Osteoblast (primary cell): ENCODE measurements around the gene AKT3. TPM values are rescaled to one million over a fixed set of nuclear protein-coding genes. Genes with fewer than 3 reads are reported as not detected.
A peak's percentile ranks its signal among the peaks of the same experiment; 100 is the strongest.

ENCODE experiments used
- DNase-seq: peaks from one replicate; pipeline ENCODE4 v3.0.0; 2011; ENCODE audit warnings: low spot score, mixed read lengths; ENCODE audit not compliant: insufficient read length; ENCODE audit errors: missing footprints
- H2AFZ ChIP-seq: 2 replicates; pipeline ENCODE4 v1.6.0; 2011; ENCODE audit warnings: mild to moderate bottlenecking, low read length
- H3K27ac ChIP-seq: 2 replicates; pipeline ENCODE4 v1.5.1; 2011; ENCODE audit warnings: mild to moderate bottlenecking, low read depth, low read length, moderate library complexity
- H3K27me3 ChIP-seq: 2 replicates; pipeline ENCODE4 v1.6.0; 2012; ENCODE audit warnings: mild to moderate bottlenecking, control low read depth, inconsistent platforms, low read length, moderate library complexity; ENCODE audit not compliant: insufficient read depth
- H3K36me3 ChIP-seq: 2 replicates; pipeline ENCODE4 v1.5.1; 2011; ENCODE audit warnings: mild to moderate bottlenecking, low read length, control low read depth, moderate library complexity; ENCODE audit not compliant: insufficient read depth
- H3K4me1 ChIP-seq: 2 replicates; pipeline ENCODE4 v1.5.1; 2011; ENCODE audit warnings: mild to moderate bottlenecking, low read length, control low read depth, moderate library complexity; ENCODE audit not compliant: insufficient read depth
- H3K4me2 ChIP-seq: 2 replicates; pipeline ENCODE4 v1.6.0; 2011; ENCODE audit warnings: mild to moderate bottlenecking, low read length; ENCODE audit not compliant: insufficient read depth
- H3K4me3 ChIP-seq: fragments of 200-600 bp; sonication (generic); 3 replicates; pipeline ENCODE4 v1.5.1; 2012; ENCODE audit warnings: mild to moderate bottlenecking, low read length, inconsistent platforms; ENCODE audit not compliant: insufficient read depth
- H3K79me2 ChIP-seq: 2 replicates; pipeline ENCODE4 v1.6.0; 2012; ENCODE audit warnings: mild to moderate bottlenecking, low read length, control low read depth, inconsistent platforms; ENCODE audit not compliant: insufficient read depth
- H3K9me3 ChIP-seq: 2 replicates; pipeline ENCODE4 v1.5.1; 2011; ENCODE audit warnings: low read depth, low read length, control low read depth
- H4K20me1 ChIP-seq: 2 replicates; pipeline ENCODE4 v1.6.0; 2012; ENCODE audit warnings: mild to moderate bottlenecking, low read length, control low read depth; ENCODE audit not compliant: insufficient read depth
- total RNA-seq: library from RNA; depleted of rRNA; stranded (reverse); fragments of >200 nt; gene quantifications from 2 replicates; pipeline ENCODE4 v1.2.3, GENCODE V29; 2012
- TF ChIP-seq, protein P1 (sequence below): IDR thresholded peaks from 2 replicates; pipeline ENCODE4 v1.5.1; 2011; ENCODE audit warnings: mild to moderate bottlenecking, low read depth, low read length, moderate library complexity; ENCODE audit errors: extremely low read depth

Gene AKT3
- total RNA-seq, 1 donor, result 38.7 TPM

DNA sequence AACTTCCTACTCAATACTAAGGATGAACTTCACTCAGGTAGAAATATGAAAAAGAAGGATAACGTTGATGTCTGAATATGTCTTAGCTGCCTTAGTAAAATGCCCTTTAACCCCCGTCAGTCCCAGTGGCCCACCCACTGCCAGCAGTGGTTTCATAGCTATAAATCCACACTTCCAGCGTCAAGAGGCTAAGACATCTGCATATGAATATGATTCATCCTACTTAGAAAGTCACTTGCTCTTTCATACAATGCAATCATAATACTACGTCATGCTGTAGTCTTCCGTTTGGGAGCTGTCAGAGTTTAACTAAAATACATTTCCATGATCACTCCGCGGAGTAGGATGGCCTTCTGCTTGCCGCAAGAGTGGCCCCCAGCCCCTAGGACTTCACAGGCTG is 346.9 kb downstream of the AKT3 start:
- peaks cover 17% of the 10 kb centered on the region for H3K4me1 ChIP-seq
- no peak overlapping the region for H2AFZ ChIP-seq
- no peak for DNase-seq
- H3K9me3 ChIP-seq, result no peaks in the 10 kb centered on the region
- TF ChIP-seq, protein P1, sequence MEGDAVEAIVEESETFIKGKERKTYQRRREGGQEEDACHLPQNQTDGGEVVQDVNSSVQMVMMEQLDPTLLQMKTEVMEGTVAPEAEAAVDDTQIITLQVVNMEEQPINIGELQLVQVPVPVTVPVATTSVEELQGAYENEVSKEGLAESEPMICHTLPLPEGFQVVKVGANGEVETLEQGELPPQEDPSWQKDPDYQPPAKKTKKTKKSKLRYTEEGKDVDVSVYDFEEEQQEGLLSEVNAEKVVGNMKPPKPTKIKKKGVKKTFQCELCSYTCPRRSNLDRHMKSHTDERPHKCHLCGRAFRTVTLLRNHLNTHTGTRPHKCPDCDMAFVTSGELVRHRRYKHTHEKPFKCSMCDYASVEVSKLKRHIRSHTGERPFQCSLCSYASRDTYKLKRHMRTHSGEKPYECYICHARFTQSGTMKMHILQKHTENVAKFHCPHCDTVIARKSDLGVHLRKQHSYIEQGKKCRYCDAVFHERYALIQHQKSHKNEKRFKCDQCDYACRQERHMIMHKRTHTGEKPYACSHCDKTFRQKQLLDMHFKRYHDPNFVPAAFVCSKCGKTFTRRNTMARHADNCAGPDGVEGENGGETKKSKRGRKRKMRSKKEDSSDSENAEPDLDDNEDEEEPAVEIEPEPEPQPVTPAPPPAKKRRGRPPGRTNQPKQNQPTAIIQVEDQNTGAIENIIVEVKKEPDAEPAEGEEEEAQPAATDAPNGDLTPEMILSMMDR, result no peak
- H3K27me3 ChIP-seq, result no peaks in the 10 kb centered on the region
- H4K20me1 ChIP-seq, result no peaks in the 10 kb centered on the region
- no peak overlapping the region for H3K4me3 ChIP-seq
- peaks cover 14% of the 10 kb centered on the region for H3K36me3 ChIP-seq
- no peak overlapping the region for H3K4me2 ChIP-seq
- H3K27ac ChIP-seq, result no peak overlapping the region
- no peaks in the 10 kb centered on the region for H3K79me2 ChIP-seq

DNA sequence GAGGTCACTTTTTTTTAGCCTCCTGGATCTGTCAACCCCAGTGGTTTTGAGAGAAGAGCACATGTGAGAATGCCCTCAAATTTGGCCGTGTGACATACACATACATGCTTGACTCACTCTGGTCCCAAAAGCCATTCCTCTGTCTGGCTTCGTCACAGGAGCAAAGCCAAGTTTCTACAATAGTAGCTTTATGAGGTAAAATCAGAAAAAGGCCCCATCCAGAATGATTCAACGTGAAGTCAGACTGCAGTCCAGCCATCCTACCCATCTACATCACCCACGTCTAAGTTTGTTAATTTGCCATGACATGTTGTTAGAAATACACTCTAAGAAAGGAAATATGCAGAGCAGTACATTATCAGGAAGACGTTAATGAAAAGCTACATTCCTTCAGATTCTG is 349.0 kb downstream of the AKT3 start:
- no peaks in the 10 kb centered on the region for H3K9me3 ChIP-seq
- TF ChIP-seq, protein P1, result no peak
- no peaks in the 10 kb centered on the region for H4K20me1 ChIP-seq
- H3K79me2 ChIP-seq, result no peaks in the 10 kb centered on the region
- DNase-seq, result peak; percentile 92
- H3K4me1 ChIP-seq, result peaks cover 16% of the 10 kb centered on the region
- H2AFZ ChIP-seq, result no peak overlapping the region
- no peaks in the 10 kb centered on the region for H3K27me3 ChIP-seq
- no peak overlapping the region for H3K4me3 ChIP-seq
- peak overlapping the region; percentile 45 for H3K27ac ChIP-seq
- no peak overlapping the region for H3K4me2 ChIP-seq
- H3K36me3 ChIP-seq, result peaks cover 17% of the 10 kb centered on the region

DNA sequence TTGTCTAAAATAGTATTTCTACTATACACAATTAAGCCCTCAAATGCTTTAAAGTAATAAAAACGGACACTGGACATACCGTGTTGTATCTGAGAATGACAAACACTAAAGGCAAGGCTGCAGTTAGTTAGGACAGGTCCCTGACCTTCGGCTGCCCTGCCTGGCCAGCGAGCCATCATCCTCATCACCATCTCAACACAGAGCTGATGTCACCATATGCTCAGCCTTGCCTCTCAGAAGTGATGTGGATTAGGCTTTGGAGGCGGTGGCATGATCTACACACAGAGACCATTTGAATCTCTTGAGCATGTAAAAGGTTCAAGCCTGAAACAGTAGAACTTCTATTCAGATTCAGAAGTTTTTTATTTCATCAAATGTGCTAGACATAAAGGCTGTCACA is 349.5 kb downstream of the AKT3 start:
- no peak overlapping the region for H3K4me3 ChIP-seq
- peaks cover 21% of the 10 kb centered on the region for H3K4me1 ChIP-seq
- no peak for DNase-seq
- no peaks in the 10 kb centered on the region for H3K79me2 ChIP-seq
- no peaks in the 10 kb centered on the region for H3K27me3 ChIP-seq
- H2AFZ ChIP-seq, result no peak overlapping the region
- H4K20me1 ChIP-seq, result no peaks in the 10 kb centered on the region
- TF ChIP-seq, protein P1, result no peak
- no peaks in the 10 kb centered on the region for H3K9me3 ChIP-seq
- H3K4me2 ChIP-seq, result no peak overlapping the region
- peaks cover 17% of the 10 kb centered on the region for H3K36me3 ChIP-seq
- peak overlapping the region; percentile 45 for H3K27ac ChIP-seq

DNA sequence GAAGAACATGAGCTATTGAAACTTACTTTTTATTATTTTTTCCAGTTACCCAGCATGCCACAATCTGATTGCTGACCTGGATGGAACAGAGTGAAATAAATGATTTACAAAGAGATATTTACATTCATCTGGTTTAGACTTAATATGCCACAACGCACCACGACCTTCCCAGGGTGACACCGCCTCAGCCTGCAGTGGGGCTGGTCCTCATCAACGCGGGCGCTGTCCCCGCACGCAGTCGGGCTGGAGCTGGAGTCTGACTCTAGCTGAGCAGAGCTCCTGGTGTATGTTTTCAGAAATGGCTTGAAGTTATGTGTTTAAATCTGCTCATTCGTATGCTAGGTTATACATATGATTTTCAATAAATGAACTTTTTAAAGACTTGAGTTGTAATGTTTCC is 350.3 kb downstream of the AKT3 start:
- Histone ChIP-seq H3K27ac (no peak overlapping the region), H3K27me3 (no peaks in the 10 kb centered on the region), H3K4me3 (no peak overlapping the region), H3K36me3 (peaks cover 17% of the 10 kb centered on the region), H4K20me1 (no peaks in the 10 kb centered on the region), H3K79me2 (no peaks in the 10 kb centered on the region), H2AFZ (no peak overlapping the region), H3K9me3 (no peaks in the 10 kb centered on the region), H3K4me2 (no peak overlapping the region), H3K4me1 (peaks cover 21% of the 10 kb centered on the region)
- no peak for DNase-seq
- TF ChIP-seq, protein P1, result no peak
